GM19467 (cell line): ENCODE measurements around the gene IMMP2L.

ENCODE experiments used
- ATAC-seq: cut with Tn5 transposase; IDR thresholded peaks from one replicate; pipeline ENCODE4 v1.9.1; 2021; ENCODE audit warnings: mild to moderate bottlenecking, moderate library complexity; ENCODE audit not compliant: unreplicated experiment

IMMP2L gene

GRCh38 chr7:111012149-111012548 is 550.1 kb downstream of the IMMP2L start:
- ATAC-seq, result no peak

- no peak for ATAC-seq
Observed at GRCh38 chr7:111011520-111011919, 550.8 kb downstream of the IMMP2L start.

GRCh38 chr7:111010798-111011197 is 551.5 kb downstream of the IMMP2L start:
- no peak for ATAC-seq

GRCh38 chr7:111009526-111010040 is 552.7 kb downstream of the IMMP2L start:
- ATAC-seq, result no peak

- no peak for ATAC-seq
Observed at GRCh38 chr7:111006691-111007090, 555.6 kb downstream of the IMMP2L start.

GRCh38 chr7:111006040-111006439 is 556.3 kb downstream of the IMMP2L start:
- no peak for ATAC-seq

- no peak for ATAC-seq
Observed at GRCh38 chr7:111005445-111005844, 556.8 kb downstream of the IMMP2L start.

GRCh38 chr7:111004310-111004901 is 557.9 kb downstream of the IMMP2L start:
- no peak for ATAC-seq

GRCh38 chr7:111003883-111004282 is 558.4 kb downstream of the IMMP2L start:
- no peak for ATAC-seq

- ATAC-seq, result no peak
Observed at GRCh38 chr7:110994028-110994967, 568.0 kb downstream of the IMMP2L start.

- ATAC-seq, result no peak
Observed at GRCh38 chr7:110988890-110989501, 573.3 kb downstream of the IMMP2L start.

- no peak for ATAC-seq
Observed at GRCh38 chr7:110988348-110988747, 573.9 kb downstream of the IMMP2L start.

- ATAC-seq, result no peak
Observed at GRCh38 chr7:110987127-110987693, 575.1 kb downstream of the IMMP2L start.

- ATAC-seq, result no peak
Observed at GRCh38 chr7:110983822-110984456, 578.4 kb downstream of the IMMP2L start.

GRCh38 chr7:110977127-110977737 is 585.1 kb downstream of the IMMP2L start:
- ATAC-seq, result no peak

- ATAC-seq, result no peak
Observed at GRCh38 chr7:110975486-110975885, 586.8 kb downstream of the IMMP2L start.

- ATAC-seq, result no peak
Observed at GRCh38 chr7:110974441-110974840, 587.9 kb downstream of the IMMP2L start.

GRCh38 chr7:110973196-110973990 is 588.9 kb downstream of the IMMP2L start:
- ATAC-seq, result no peak

- ATAC-seq, result no peak
Observed at GRCh38 chr7:110964775-110965174, 597.5 kb downstream of the IMMP2L start.

- no peak for ATAC-seq
Observed at GRCh38 chr7:110962826-110963225, 599.5 kb downstream of the IMMP2L start.
